Body of pancreas (tissue), 4 donors: ENCODE results near the gene DOCK3.

Experiments
- CTCF ChIP-seq, 7 experiments: fragments of 450-650 bp in 4 of 7; fragments of 200-600 bp in 3 of 7; sonication (generic) in 3 of 7; IDR thresholded peaks; one replicate each; pipeline ENCODE4 v1.5.1; 2016 to 2019; ENCODE audit warnings: antibody characterized with exemption in 7 of 7
- POLR2A ChIP-seq, 3 donors: fragments of 450-650 bp; IDR thresholded peaks; one replicate each; pipeline ENCODE4 v1.6.1; 2016; ENCODE audit warnings: antibody characterized with exemption in 3 of 3, mild to moderate bottlenecking in 2 of 3

DNA sequence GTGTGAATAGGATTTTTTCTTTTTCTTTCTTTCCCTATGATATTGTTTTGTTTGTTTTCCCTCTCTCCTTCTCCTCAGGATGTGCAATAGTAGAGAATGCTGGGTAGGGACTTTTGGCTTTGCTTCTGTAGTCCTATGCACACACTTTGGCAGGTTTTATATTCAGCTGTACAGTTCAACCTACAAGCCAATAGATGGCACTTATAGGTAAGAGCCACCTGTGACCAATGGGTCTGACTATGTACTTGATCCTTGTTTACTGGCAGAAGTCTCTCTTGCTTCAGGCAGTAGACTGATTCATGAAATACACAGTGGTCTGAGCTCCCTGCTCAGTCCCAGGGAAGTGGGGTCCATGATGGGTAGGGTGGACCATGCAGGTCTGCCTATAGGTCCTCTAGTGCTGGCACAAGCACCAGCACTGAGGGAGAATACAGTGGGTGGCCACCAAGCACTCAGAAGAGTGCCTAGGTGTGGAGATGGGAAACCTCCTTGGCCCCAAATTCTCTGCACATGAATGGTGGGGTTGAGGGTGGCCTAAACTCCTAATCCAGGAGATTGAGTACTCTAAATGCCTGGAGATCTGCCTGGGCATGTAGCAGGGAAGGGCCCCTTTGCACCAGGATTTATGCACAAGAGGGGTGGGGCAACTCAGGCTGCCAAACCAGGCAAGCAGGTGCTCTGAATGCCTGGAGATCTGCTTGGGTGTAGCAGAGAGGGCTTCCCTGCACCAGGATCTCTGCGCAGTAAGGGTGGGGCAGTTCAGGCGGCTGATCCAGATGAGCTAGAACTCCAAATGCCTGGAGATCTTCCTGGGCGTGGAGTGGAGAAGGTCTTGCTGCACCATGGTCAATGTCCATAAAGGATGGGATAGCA is 176.1 kb downstream of the DOCK3 start:
- TF ChIP-seq CTCF (IDR thresholded peaks at IDR 0.05), result no peak
- TF ChIP-seq POLR2A (IDR thresholded peaks at IDR 0.05), result no peak
